SK-N-SH (cell line): ENCODE data around the gene SH3TC1. TPM values are rescaled to one million over a fixed set of nuclear protein-coding genes. Genes with fewer than 3 reads are reported as not detected.

ENCODE experiments used
- CTCF ChIA-PET: fragments of 300-600, 350-600 bp; formaldehyde crosslinking; extraction: SDS; loops from one replicate; lab custom pipeline; 2021; lab: Yijun Ruan, JAX
- POLR2A ChIA-PET: fragments of 350-600 bp; sonication (Branson Sonifier 250); formaldehyde crosslinking; extraction: SDS; loops from one replicate; lab custom pipeline; 2020; ENCODE audit warnings: antibody characterized with exemption, inconsistent platforms; lab: Yijun Ruan, JAX
- DNase-seq: peaks from one replicate; pipeline ENCODE4 v3.0.0; 2012
- H2AFZ ChIP-seq: fragments of 200-600 bp; sonication (generic); 2 replicates; pipeline ENCODE4 v1.8.1; 2016; ENCODE audit warnings: antibody characterized with exemption, mild to moderate bottlenecking, low read depth
- H3F3A ChIP-seq: fragments of 200-600 bp; sonication (generic); replicated peaks from 2 replicates; pipeline ENCODE3; 2016; ENCODE audit warnings: antibody characterized with exemption, mild to moderate bottlenecking; ENCODE audit not compliant: insufficient read depth
- H3K27ac ChIP-seq, 2 experiments: fragments of 200-500 bp in 1 of 2; fragments of 200-600 bp in 1 of 2; sonication (Bioruptor generic) in 1 of 2; sonication (generic), shearing (Covaris generic) in 1 of 2; 2 replicates each; pipeline versions ENCODE4 v1.5.1 to v1.6.1; 2014 to 2016; ENCODE audit warnings: low read depth in 2 of 2, inconsistent platforms in 1 of 2, low read length in 1 of 2, mild to moderate bottlenecking in 1 of 2, mixed read lengths in 1 of 2
- H3K27me3 ChIP-seq: fragments of 200-600 bp; sonication (generic), shearing (Covaris generic); 2 replicates; pipeline ENCODE4 v1.6.1; 2016; ENCODE audit warnings: mixed run types; ENCODE audit not compliant: insufficient read depth
- H3K36me3 ChIP-seq, 2 experiments: fragments of 200-500 bp in 1 of 2; fragments of 200-600 bp in 1 of 2; sonication (Bioruptor generic) in 1 of 2; sonication (generic) in 1 of 2; replicated peaks in 1 of 2; 2 replicates each; pipeline versions ENCODE3 to v1.5.1; 2014 to 2016; ENCODE audit warnings: low read length in 1 of 2, mild to moderate bottlenecking in 1 of 2; ENCODE audit not compliant: insufficient read depth in 2 of 2, control insufficient read depth in 1 of 2
- H3K4me1 ChIP-seq, 2 experiments: fragments of 200-500 bp in 1 of 2; fragments of 200-600 bp in 1 of 2; sonication (Bioruptor generic) in 1 of 2; sonication (generic), shearing (Covaris generic) in 1 of 2; 2 replicates each; pipeline versions ENCODE4 v1.5.1 to v1.6.1; 2014 to 2016; ENCODE audit warnings: low read depth in 1 of 2, low read length in 1 of 2, mixed run types in 1 of 2; ENCODE audit not compliant: insufficient read depth in 2 of 2, control insufficient read depth in 1 of 2
- H3K4me2 ChIP-seq: fragments of 200-600 bp; sonication (generic), shearing (Covaris generic); 2 replicates; pipeline ENCODE4 v1.6.1; 2017; ENCODE audit warnings: mixed run types
- H3K4me3 ChIP-seq, 2 experiments: fragments of 200-500 bp in 1 of 2; fragments of 200-600 bp in 1 of 2; sonication (Bioruptor generic) in 1 of 2; sonication (generic), shearing (Covaris generic) in 1 of 2; 2 replicates each; pipeline versions ENCODE4 v1.5.1 to v1.8.1; 2014 to 2016; ENCODE audit warnings: low read depth in 2 of 2, inconsistent platforms in 1 of 2, low read length in 1 of 2, mild to moderate bottlenecking in 1 of 2, mixed read lengths in 1 of 2, moderate library complexity in 1 of 2
- H3K79me2 ChIP-seq: fragments of 200-600 bp; sonication (generic); 2 replicates; pipeline ENCODE4 v1.8.1; 2017; ENCODE audit warnings: mild to moderate bottlenecking; ENCODE audit not compliant: insufficient read depth
- H3K9ac ChIP-seq: fragments of 200-600 bp; sonication (generic); 2 replicates; pipeline ENCODE4 v1.6.1; 2017; ENCODE audit warnings: mixed run types
- H3K9me2 ChIP-seq: fragments of 200-600 bp; sonication (generic); 2 replicates; pipeline ENCODE4 v1.6.1; 2017; ENCODE audit warnings: mixed run types
- H3K9me3 ChIP-seq: fragments of 200-600 bp; sonication (generic); 2 replicates; pipeline ENCODE4 v1.6.1; 2017; ENCODE audit warnings: mixed run types, mild to moderate bottlenecking, moderate library complexity
- H4K20me1 ChIP-seq: fragments of 200-600 bp; sonication (generic); 2 replicates; pipeline ENCODE4 v1.6.1; 2017; ENCODE audit warnings: mild to moderate bottlenecking, mixed run types; ENCODE audit not compliant: insufficient read depth
- CHD2 ChIP-seq: fragments of 150-350 bp; IDR thresholded peaks from 2 replicates; pipeline ENCODE4 v1.6.1; 2018; ENCODE audit warnings: low read length; ENCODE audit not compliant: partially characterized antibody
- FOSL2 ChIP-seq: IDR thresholded peaks from 2 replicates; pipeline ENCODE4 v1.4.0; 2012; ENCODE audit warnings: low read depth, mild to moderate bottlenecking, moderate library complexity, borderline replicate concordance
- FOXJ3 ChIP-seq: sonication (generic); formaldehyde crosslinking; IDR thresholded peaks from 2 replicates; pipeline ENCODE4 v1.5.1; 2020; ENCODE audit warnings: mild to moderate bottlenecking, missing genetic modification reagents
- FOXM1 ChIP-seq: IDR thresholded peaks from 2 replicates; pipeline ENCODE4 v1.4.0; 2012; ENCODE audit warnings: low read depth, mild to moderate bottlenecking
- JUND ChIP-seq: IDR thresholded peaks from 2 replicates; pipeline ENCODE4 v1.4.0; 2012
- MXI1 ChIP-seq: IDR thresholded peaks from 2 replicates; pipeline ENCODE4 v1.6.1; 2012; ENCODE audit warnings: mild to moderate bottlenecking, low read depth, low read length, improper control_type of control experiment
- NFIC ChIP-seq: IDR thresholded peaks from 2 replicates; pipeline ENCODE4 v1.4.0; 2012; ENCODE audit warnings: borderline replicate concordance
- NRF1 ChIP-seq: IDR thresholded peaks from 2 replicates; pipeline ENCODE4 v1.6.1; 2012; ENCODE audit warnings: low read depth, mild to moderate bottlenecking, low read length
- POLR2AphosphoS5 ChIP-seq: IDR thresholded peaks from 2 replicates; pipeline ENCODE4 v1.6.1; 2012; ENCODE audit warnings: low read depth, low read length
- RAD21 ChIP-seq: IDR thresholded peaks from 2 replicates; pipeline ENCODE4 v1.6.1; 2012; ENCODE audit warnings: mild to moderate bottlenecking, low read length
- RFX5 ChIP-seq: IDR thresholded peaks from 2 replicates; pipeline ENCODE4 v1.6.1; 2012; ENCODE audit warnings: mild to moderate bottlenecking, improper control_type of control experiment, low read length
- RXRA ChIP-seq: IDR thresholded peaks from 2 replicates; pipeline ENCODE4 v1.4.0; 2012; ENCODE audit warnings: low read depth, mild to moderate bottlenecking, borderline replicate concordance
- TAF1 ChIP-seq: IDR thresholded peaks from 2 replicates; pipeline ENCODE4 v1.6.1; 2012; ENCODE audit warnings: low read depth, mild to moderate bottlenecking, low read length, moderate library complexity, borderline replicate concordance
- TCF12 ChIP-seq: IDR thresholded peaks from 2 replicates; pipeline ENCODE4 v1.4.0; 2012
- TEAD4 ChIP-seq: IDR thresholded peaks from 2 replicates; pipeline ENCODE4 v1.4.0; 2012; ENCODE audit warnings: mild to moderate bottlenecking, borderline replicate concordance; ENCODE audit not compliant: insufficient read depth
- YY1 ChIP-seq: IDR thresholded peaks from 2 replicates; pipeline ENCODE4 v1.4.0; 2012; ENCODE audit warnings: low read depth, mild to moderate bottlenecking
- WGBS: methylation state at CpG from one replicate; pipeline ENCODE4 v1.1.6; 2017; ENCODE audit warnings: low lambda C conversion rate; 5-methylcytosine and 5-hydroxymethylcytosine counted together
- polyA plus RNA-seq, 3 experiments: library from polyadenylated mRNA; depleted of rRNA; stranded (reverse); fragments of >200 nt; gene quantifications; 2 replicates each; pipeline ENCODE4 v1.2.3, GENCODE V29; 2012
- TF ChIP-seq, protein P1 (sequence below): IDR thresholded peaks from 2 replicates; pipeline ENCODE4 v1.4.0; 2012; ENCODE audit warnings: low read depth, borderline replicate concordance
- TF ChIP-seq, protein P2 (sequence below): IDR thresholded peaks from 2 replicates; pipeline ENCODE4; 2012
- TF ChIP-seq, protein P3 (sequence below): IDR thresholded peaks from 2 replicates; pipeline ENCODE4 v1.4.0; 2012; ENCODE audit warnings: low read depth

Gene SH3TC1
- polyA plus RNA-seq, 1 of the 3 experiments (the other 2 are of a cell fraction), result 2.7 TPM

DNA sequence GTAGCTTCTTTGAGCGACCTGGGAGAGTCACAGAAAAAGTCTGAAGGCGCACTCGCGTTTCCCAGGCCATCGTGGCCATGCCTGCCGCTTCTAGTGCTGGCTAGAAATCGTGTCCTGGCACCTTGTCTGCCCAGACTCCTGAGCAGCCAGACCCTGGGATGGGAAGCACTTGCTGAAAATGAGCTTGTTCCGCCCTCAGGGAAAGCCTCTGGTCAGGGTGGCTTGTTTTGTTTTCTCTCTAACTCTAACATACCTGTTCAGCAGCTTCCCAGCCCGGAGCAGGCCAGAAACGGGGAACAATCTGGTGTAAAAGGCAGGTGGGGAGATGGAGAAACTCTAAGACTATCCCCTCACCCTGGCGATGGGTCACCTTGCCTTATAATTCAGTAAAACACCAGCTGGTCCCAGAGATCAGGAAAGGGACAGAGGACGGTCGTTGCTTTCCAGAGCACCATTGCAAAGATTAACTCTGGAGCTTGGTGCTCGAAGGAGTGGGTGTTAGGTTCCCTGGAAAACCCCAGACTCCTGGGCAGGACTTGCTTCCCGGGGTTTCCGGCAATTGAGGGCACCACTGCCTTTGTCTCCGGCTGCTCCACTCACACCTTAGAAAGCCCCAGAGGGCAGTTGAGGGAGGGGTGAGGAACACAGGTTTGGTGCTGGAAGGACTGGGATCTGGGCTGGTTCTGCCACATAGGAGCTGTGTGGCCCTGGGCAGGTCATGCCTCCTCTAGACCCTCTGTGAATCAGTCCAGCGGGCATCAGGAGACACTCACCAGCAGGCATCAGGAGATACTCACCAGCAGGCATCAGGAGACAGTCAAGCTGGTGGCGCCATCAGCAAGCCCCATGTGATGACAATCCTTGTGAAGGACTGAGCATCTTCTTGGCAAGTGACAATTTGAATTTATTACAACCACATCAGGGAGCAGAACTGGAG lies 4.5 kb upstream of the SH3TC1 start:
- H3K27ac ChIP-seq, result no peak overlapping the region
- 65% methylated on average over 10 of the region's 19 CpGs for WGBS
- H3K9me2 ChIP-seq, result no peaks in the 10 kb centered on the region
- no peaks in the 10 kb centered on the region for H3K36me3 ChIP-seq
- H3K79me2 ChIP-seq, result no peaks in the 10 kb centered on the region
- CTCF ChIA-PET, result interaction anchor here (0.7 to 3.3 kb wide), 12 partner anchors 8 to 234 kb away, joined by 3 to 24 read pairs (median 3); no protein-coding TSS in a partner anchor
- no peak overlapping the region for H2AFZ ChIP-seq
- H3K9me3 ChIP-seq, result no peaks in the 10 kb centered on the region
- H3K4me2 ChIP-seq, result no peak overlapping the region
- H3K4me1 ChIP-seq, result peaks cover 8 to 30% of the 10 kb centered on the region in 2 experiments; a peak in 2 of 4 replicates
- H3F3A ChIP-seq, result no peaks in the 10 kb centered on the region
- H4K20me1 ChIP-seq, result no peaks in the 10 kb centered on the region
- TF ChIP-seq NRF1, result no peak
- no peak for TF ChIP-seq FOSL2
- TF ChIP-seq CHD2, result no peak
- no peak for TF ChIP-seq NFIC
- TF ChIP-seq FOXJ3 (CRISPR knock-in tag), result no peak
- TF ChIP-seq TAF1, result no peak
- no peak for TF ChIP-seq RAD21
- TF ChIP-seq TEAD4, result no peak
- TF ChIP-seq POLR2AphosphoS5, result no peak
- TF ChIP-seq, protein P1, sequence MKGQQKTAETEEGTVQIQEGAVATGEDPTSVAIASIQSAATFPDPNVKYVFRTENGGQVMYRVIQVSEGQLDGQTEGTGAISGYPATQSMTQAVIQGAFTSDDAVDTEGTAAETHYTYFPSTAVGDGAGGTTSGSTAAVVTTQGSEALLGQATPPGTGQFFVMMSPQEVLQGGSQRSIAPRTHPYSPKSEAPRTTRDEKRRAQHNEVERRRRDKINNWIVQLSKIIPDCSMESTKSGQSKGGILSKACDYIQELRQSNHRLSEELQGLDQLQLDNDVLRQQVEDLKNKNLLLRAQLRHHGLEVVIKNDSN, result no peak
- no peak for TF ChIP-seq YY1
- TF ChIP-seq, all 33 proteins: peak for 0
- DNase-seq, result no peak
- POLR2A ChIA-PET, result interaction anchor here (1.0 kb wide), 2 partner anchors 18 to 22 kb away, joined by 3 read pairs; no protein-coding TSS in a partner anchor
- H3K4me3 ChIP-seq, result no peak overlapping the region
- H3K9ac ChIP-seq, result no peak overlapping the region
- no peaks in the 10 kb centered on the region for H3K27me3 ChIP-seq

DNA sequence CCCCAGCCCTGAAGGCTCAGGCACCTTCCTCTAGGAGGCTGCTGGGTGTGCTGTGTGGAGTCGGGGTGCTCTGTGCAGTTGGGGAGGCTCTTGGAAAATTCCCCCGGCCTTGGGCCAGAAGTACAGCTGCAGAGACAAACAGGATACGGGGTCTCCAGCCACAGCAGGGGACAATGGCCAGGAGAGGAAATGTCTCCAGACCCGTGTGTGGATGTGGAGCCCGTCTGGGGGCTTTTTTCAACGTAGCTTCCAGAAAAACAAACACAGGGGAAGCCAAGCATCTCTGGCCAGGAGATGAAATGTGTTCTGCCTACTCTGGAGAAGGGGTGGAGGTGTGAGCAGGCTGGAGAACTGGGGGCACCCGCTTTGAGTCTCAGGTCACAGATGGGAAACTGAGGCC lies 3.7 kb upstream of the SH3TC1 start:
- Histone ChIP-seq H3K36me3 (no peaks in the 10 kb centered on the region), H3K27me3 (no peaks in the 10 kb centered on the region), H4K20me1 (no peaks in the 10 kb centered on the region), H3K4me3 (no peak overlapping the region), H3K9me2 (no peaks in the 10 kb centered on the region), H3K9ac (no peak overlapping the region)
- CTCF ChIA-PET, result interaction anchor here (1.4 to 3.3 kb wide), 4 partner anchors 17 to 208 kb away, joined by 3 to 24 read pairs (median 10); no protein-coding TSS in a partner anchor
- POLR2A ChIA-PET, result no interaction called here
- TF ChIP-seq FOXM1, result no peak
- TF ChIP-seq, protein P2, sequence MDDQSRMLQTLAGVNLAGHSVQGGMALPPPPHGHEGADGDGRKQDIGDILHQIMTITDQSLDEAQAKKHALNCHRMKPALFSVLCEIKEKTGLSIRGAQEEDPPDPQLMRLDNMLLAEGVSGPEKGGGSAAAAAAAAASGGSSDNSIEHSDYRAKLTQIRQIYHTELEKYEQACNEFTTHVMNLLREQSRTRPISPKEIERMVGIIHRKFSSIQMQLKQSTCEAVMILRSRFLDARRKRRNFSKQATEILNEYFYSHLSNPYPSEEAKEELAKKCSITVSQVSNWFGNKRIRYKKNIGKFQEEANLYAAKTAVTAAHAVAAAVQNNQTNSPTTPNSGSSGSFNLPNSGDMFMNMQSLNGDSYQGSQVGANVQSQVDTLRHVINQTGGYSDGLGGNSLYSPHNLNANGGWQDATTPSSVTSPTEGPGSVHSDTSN, result no peak
- no peak for TF ChIP-seq JUND
- TF ChIP-seq, protein P3, sequence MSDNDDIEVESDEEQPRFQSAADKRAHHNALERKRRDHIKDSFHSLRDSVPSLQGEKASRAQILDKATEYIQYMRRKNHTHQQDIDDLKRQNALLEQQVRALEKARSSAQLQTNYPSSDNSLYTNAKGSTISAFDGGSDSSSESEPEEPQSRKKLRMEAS, result no peak
- TF ChIP-seq MXI1, result no peak
- no peak for TF ChIP-seq YY1
- TF ChIP-seq FOXJ3 (CRISPR knock-in tag), result no peak
- no peak for TF ChIP-seq NRF1
- no peak for TF ChIP-seq TCF12
- no peak for TF ChIP-seq RXRA
- TF ChIP-seq RFX5, result no peak
- TF ChIP-seq, protein P1, result no peak
- TF ChIP-seq, all 33 proteins: peak for 0
- Histone ChIP-seq H3K4me2 (no peak overlapping the region), H3K79me2 (no peaks in the 10 kb centered on the region), H3K27ac (no peak overlapping the region), H2AFZ (no peak overlapping the region), H3K9me3 (no peaks in the 10 kb centered on the region), H3K4me1 (peaks cover 13 to 35% of the 10 kb centered on the region in 2 experiments; a peak in 2 of 4 replicates), H3F3A (no peaks in the 10 kb centered on the region)
- DNase-seq, result no peak
- 72% methylated on average over 7 of the region's 7 CpGs for WGBS
